Epithelial cell of proximal tubule (primary cell): Measurements from ENCODE around the gene MRC2. TPM values are rescaled to one million over a fixed set of nuclear protein-coding genes. Genes with fewer than 3 reads are reported as not detected.

ENCODE experiments used
- DNase-seq: peaks from one replicate; pipeline ENCODE4 v3.0.0-alpha.2; 2011; ENCODE audit warnings: low read depth
- H3K4me3 ChIP-seq: 2 replicates; pipeline ENCODE4 v1.5.1; 2011; ENCODE audit warnings: low read depth, mild to moderate bottlenecking, low read length
- CTCF ChIP-seq: conservative IDR thresholded peaks from 2 replicates; pipeline ENCODE4 v1.5.1; 2012; ENCODE audit warnings: low read depth, mild to moderate bottlenecking, low read length
- total RNA-seq: library from RNA; depleted of rRNA; stranded (reverse); fragments of >200 nt; gene quantifications from 2 replicates; pipeline ENCODE4 v1.2.3, GENCODE V29; 2015

The MRC2 gene
- total RNA-seq, 1 donor from 2014 or later, result 50.4 TPM

DNA sequence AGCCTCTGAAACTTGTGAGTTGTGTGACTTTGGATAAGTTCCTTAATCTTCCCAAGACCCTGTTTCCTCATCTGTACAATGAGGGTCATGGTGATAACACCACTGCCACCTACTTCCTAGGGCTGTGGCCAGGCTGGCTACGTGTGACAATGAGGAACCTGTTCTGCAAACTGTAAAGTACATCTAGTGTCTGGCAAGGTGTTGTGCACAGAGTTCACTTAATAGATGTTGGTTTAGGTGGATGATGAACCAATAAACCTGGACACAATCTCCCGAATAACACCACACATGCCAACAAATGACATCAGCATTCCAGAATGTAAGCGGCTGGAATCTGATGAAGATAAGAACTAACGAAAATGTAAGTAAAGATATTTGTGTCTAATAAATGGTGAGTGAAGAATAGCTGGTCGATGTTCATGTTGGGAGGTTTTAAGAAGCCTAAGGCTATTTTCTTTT lies 98.3 kb downstream of the MRC2 start:
- TF ChIP-seq CTCF, result no peak
- H3K4me3 ChIP-seq, result no peak overlapping the region
- no peak for DNase-seq

DNA sequence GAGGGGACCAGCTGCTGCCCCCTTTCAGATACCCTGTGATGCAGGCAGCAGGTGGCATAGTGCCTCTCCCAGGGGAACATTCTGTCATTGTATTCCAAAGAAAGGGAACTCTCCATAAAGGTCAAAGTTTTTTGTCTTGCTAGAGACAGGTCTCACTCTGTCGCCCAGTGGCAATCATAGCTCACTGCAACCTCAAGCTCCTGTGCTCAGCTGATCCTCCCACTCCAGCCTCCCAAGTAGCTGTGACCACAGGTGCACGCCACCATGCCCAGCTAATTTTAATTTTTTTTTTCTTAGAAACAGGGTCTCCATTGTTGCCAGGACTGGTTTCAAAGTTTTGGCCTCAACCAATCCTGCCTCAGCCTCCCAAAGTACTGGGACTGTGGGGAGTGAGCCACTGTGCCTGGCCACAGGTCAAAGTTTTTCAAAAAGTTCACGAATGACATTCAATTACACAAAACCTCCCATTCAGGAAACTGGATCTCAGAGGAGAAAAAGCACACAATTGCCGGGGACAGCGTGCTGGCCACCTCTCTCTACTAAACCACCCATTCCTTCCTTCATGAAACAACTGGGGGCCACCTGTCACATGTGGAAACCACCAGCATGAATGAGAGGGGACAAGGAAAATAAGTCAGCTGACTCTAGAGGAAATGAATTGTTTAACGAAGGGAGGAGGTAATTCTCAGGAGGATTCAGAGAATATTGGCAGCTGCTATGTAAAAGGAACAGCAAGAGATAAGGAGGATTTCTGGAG lies 100.6 kb downstream of the MRC2 start:
- TF ChIP-seq CTCF, result peak; percentile 2
- no peak overlapping the region for H3K4me3 ChIP-seq
- no peak for DNase-seq

DNA sequence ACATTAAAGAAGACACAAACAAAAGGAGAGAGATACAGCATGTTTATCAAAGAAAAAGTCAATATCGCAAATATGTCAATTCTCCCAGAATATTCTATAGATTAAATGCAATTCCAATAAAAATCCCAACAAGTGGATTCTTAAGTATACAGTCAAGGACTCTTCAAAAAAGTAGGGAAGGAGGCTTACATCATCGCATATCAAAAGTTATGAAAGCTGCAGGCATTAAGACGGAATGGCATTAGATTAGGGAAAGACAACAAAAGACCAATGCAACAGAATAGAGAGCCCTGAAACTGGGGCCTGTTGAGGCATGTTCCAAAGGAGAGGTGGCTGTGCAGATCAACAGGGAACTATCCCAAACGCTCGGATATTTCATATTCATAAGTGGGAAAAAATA lies 104.7 kb downstream of the MRC2 start:
- no peak overlapping the region for H3K4me3 ChIP-seq
- DNase-seq, result no peak
- TF ChIP-seq CTCF, result no peak

- no peak overlapping the region for H3K4me3 ChIP-seq
- no peak for DNase-seq
- no peak for TF ChIP-seq CTCF
These were observed 107.7 kb downstream of the MRC2 start for GRCh38 chr17:62735044-62735651.

GRCh38 chr17:62737513-62737912 lies 110.0 kb downstream of the MRC2 start:
- TF ChIP-seq CTCF, result no peak
- H3K4me3 ChIP-seq, result no peak overlapping the region
- no peak for DNase-seq

DNA sequence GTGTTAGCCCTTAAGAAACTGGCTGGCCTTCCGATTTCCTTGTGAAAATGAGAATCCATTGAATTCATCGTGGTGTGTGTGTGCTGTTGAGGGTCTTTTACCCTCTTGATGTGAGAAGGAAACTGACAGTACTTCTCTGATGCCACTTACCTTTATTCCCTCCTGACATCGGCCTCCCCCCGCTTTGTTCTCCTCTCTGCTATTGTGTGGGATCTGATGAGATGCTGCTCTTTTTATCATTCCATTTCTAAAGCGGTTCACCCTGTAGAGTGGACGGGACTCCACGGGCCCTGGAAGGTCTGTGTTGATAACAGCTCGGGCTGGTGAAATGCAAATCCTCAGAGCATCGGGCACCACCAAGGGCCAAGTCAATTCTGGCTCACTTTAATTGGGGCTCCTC lies 110.8 kb downstream of the MRC2 start:
- DNase-seq, result no peak
- no peak overlapping the region for H3K4me3 ChIP-seq
- no peak for TF ChIP-seq CTCF
